GM23338 (cell line): Measurements from ENCODE around the gene YOD1. TPM values are rescaled to one million over a fixed set of nuclear protein-coding genes. Genes with fewer than 3 reads are reported as not detected.
A peak's percentile ranks its signal among the peaks of the same experiment; 100 is the strongest.

Experiments
- ATAC-seq: fragments of 200-7000 bp; cut with Tn5 transposase; 3 replicates; pipeline ENCODE4 v1.9.1; 2020
- DNase-seq: peaks from one replicate; pipeline ENCODE4 v3.0.0-alpha.2; 2015; ENCODE audit warnings: low spot score
- H2AFZ ChIP-seq: fragments of 200-600 bp; sonication (generic); 2 replicates; pipeline ENCODE4 v1.8.0; 2016; ENCODE audit warnings: antibody characterized with exemption, mild to moderate bottlenecking, moderate library complexity
- H3F3A ChIP-seq: fragments of 200-600 bp; sonication (generic); replicated peaks from 2 replicates; pipeline ENCODE4 v1.8.0; 2017; ENCODE audit warnings: antibody characterized with exemption, mixed run types, low read depth
- H3K27ac ChIP-seq: fragments of 200-600 bp; sonication (generic); 2 replicates; pipeline ENCODE4 v1.6.1; 2016; ENCODE audit warnings: low read depth
- H3K27me3 ChIP-seq: fragments of 200-600 bp; sonication (generic); 2 replicates; pipeline ENCODE4 v1.8.0; 2016; ENCODE audit warnings: mild to moderate bottlenecking, mixed run types, moderate library complexity; ENCODE audit not compliant: insufficient read depth
- H3K36me3 ChIP-seq: fragments of 200-600 bp; sonication (generic); 2 replicates; pipeline ENCODE4 v1.8.0; 2016; ENCODE audit warnings: mild to moderate bottlenecking; ENCODE audit not compliant: insufficient read depth
- H3K4me1 ChIP-seq: fragments of 200-600 bp; sonication (generic); 2 replicates; pipeline ENCODE4 v1.8.0; 2016; ENCODE audit warnings: mild to moderate bottlenecking, moderate library complexity; ENCODE audit not compliant: insufficient read depth
- H3K4me2 ChIP-seq: fragments of 200-600 bp; sonication (generic); 2 replicates; pipeline ENCODE4 v1.7.1; 2017; ENCODE audit warnings: mixed run types
- H3K4me3 ChIP-seq: fragments of 200-600 bp; sonication (generic); 2 replicates; pipeline ENCODE4 v1.6.1; 2016; ENCODE audit warnings: mixed run types
- H3K79me2 ChIP-seq: fragments of 200-600 bp; sonication (generic); replicated peaks from 2 replicates; pipeline ENCODE4 v1.8.0; 2017; ENCODE audit warnings: mild to moderate bottlenecking; ENCODE audit not compliant: insufficient read depth
- H3K9me2 ChIP-seq: fragments of 200-600 bp; sonication (generic); 2 replicates; pipeline ENCODE4 v1.8.0; 2017; ENCODE audit not compliant: insufficient read depth
- H4K20me1 ChIP-seq: fragments of 200-600 bp; sonication (generic); replicated peaks from 2 replicates; pipeline ENCODE4 v1.8.0; 2017; ENCODE audit warnings: mild to moderate bottlenecking; ENCODE audit not compliant: insufficient read depth
- H3K27ac Mint-ChIP-seq: 2 replicates; pipeline ENCODE4 v1.8.0; 2020; ENCODE audit warnings: inconsistent platforms, mild to moderate bottlenecking, moderate library complexity, mixed read lengths
- H3K27me3 Mint-ChIP-seq: 3 replicates; pipeline ENCODE4 v1.8.0; 2022; ENCODE audit warnings: low read depth, mild to moderate bottlenecking, moderate library complexity, mixed read lengths, inconsistent platforms; ENCODE audit not compliant: insufficient read depth, poor library complexity
- H3K36me3 Mint-ChIP-seq: 3 replicates; pipeline ENCODE4 v1.8.0; 2021; ENCODE audit warnings: low read depth, mild to moderate bottlenecking, inconsistent platforms, moderate library complexity, mixed read lengths
- H3K4me1 Mint-ChIP-seq: 3 replicates; pipeline ENCODE4 v1.8.0; 2020; ENCODE audit warnings: mild to moderate bottlenecking, inconsistent platforms, mixed read lengths
- H3K4me3 Mint-ChIP-seq: 3 replicates; pipeline ENCODE4 v1.8.0; 2021; ENCODE audit warnings: moderate library complexity, mild to moderate bottlenecking, inconsistent platforms, mixed read lengths
- H3K9me3 Mint-ChIP-seq: 3 replicates; pipeline ENCODE4 v1.8.0; 2020; ENCODE audit warnings: moderate library complexity, mild to moderate bottlenecking, inconsistent platforms, mixed read lengths
- CREB1 ChIP-seq: fragments of 250-450 bp; sonication (Bioruptor Pico); IDR thresholded peaks from 2 replicates; pipeline ENCODE4 v1.5.0; 2020; ENCODE audit warnings: low read depth, mild to moderate bottlenecking, moderate library complexity
- EZH2 ChIP-seq: fragments of 200-600 bp; sonication (generic); IDR thresholded peaks from one replicate; pipeline ENCODE4 v1.8.0; 2017; ENCODE audit warnings: antibody characterized with exemption, mild to moderate bottlenecking, low read depth; ENCODE audit not compliant: unreplicated experiment
- EZH2phosphoT487 ChIP-seq: fragments of 200-600 bp; sonication (generic); IDR thresholded peaks from one replicate; pipeline ENCODE4 v1.8.1; 2018; ENCODE audit warnings: antibody characterized with exemption; ENCODE audit not compliant: unreplicated experiment
- JUNB ChIP-seq: IDR thresholded peaks from one replicate; pipeline ENCODE4 v1.6.1; 2016; ENCODE audit warnings: antibody characterized with exemption; ENCODE audit not compliant: unreplicated experiment
- NANOG ChIP-seq: IDR thresholded peaks from 2 replicates; pipeline ENCODE4 v1.6.1; 2016; ENCODE audit warnings: antibody characterized with exemption, borderline replicate concordance
- POLR2AphosphoS5 ChIP-seq: IDR thresholded peaks from 2 replicates; pipeline ENCODE4 v1.6.1; 2016; ENCODE audit warnings: antibody characterized with exemption, low read depth
- STAT1 ChIP-seq: IDR thresholded peaks from one replicate; pipeline ENCODE4 v1.6.1; 2016; ENCODE audit warnings: antibody characterized with exemption; ENCODE audit not compliant: unreplicated experiment
- ZNF114 ChIP-seq: fragments of 250-450 bp; sonication (Bioruptor Pico); IDR thresholded peaks from 2 replicates; pipeline ENCODE4 v1.5.0; 2020; ENCODE audit warnings: mild to moderate bottlenecking, moderate library complexity
- ZNF331 ChIP-seq: fragments of 250-450 bp; sonication (Bioruptor Pico); IDR thresholded peaks from 2 replicates; pipeline ENCODE4 v1.5.0; 2020; ENCODE audit warnings: low read depth, mild to moderate bottlenecking, moderate library complexity
- polyA plus RNA-seq: library from polyadenylated mRNA; unstranded; fragments of >200 nt; fragmentation: Nextera tagmentation; extraction: Ambion mirVana; gene quantifications from 2 replicates; pipeline ENCODE4 v1.2.1, GENCODE V29; 2016
- total RNA-seq: library from RNA; depleted of rRNA; stranded (reverse); fragments of >200 nt; shearing (Covaris generic); gene quantifications from 2 replicates; pipeline ENCODE4 v1.2.3, GENCODE V29; 2014
- TF ChIP-seq, protein P1 (sequence below), 2 experiments: fragments of 200-600 bp in 1 of 2; sonication (generic) in 1 of 2; conservative IDR thresholded peaks; 2 replicates each; pipeline versions ENCODE4 v1.5.1 to v1.6.1; 2016 to 2017; ENCODE audit warnings: antibody characterized with exemption in 2 of 2, low read depth in 2 of 2, mild to moderate bottlenecking in 2 of 2, moderate library complexity in 1 of 2
- TF ChIP-seq, protein P2 (sequence below): IDR thresholded peaks from 2 replicates; pipeline ENCODE4 v1.6.1; 2016; ENCODE audit warnings: antibody characterized with exemption
- TF ChIP-seq, protein P3 (sequence below): IDR thresholded peaks from one replicate; pipeline ENCODE4 v1.6.1; 2018; ENCODE audit warnings: antibody characterized with exemption; ENCODE audit not compliant: unreplicated experiment
- TF ChIP-seq, protein P4 (sequence below): fragments of 250-450 bp; sonication (Bioruptor Pico); IDR thresholded peaks from 2 replicates; pipeline ENCODE4 v1.5.0; 2020; ENCODE audit warnings: mild to moderate bottlenecking, moderate library complexity

The YOD1 gene
- total and polyA plus RNA-seq, 2 experiments from 2014 or later, result 4.6 to 21.9 TPM

DNA sequence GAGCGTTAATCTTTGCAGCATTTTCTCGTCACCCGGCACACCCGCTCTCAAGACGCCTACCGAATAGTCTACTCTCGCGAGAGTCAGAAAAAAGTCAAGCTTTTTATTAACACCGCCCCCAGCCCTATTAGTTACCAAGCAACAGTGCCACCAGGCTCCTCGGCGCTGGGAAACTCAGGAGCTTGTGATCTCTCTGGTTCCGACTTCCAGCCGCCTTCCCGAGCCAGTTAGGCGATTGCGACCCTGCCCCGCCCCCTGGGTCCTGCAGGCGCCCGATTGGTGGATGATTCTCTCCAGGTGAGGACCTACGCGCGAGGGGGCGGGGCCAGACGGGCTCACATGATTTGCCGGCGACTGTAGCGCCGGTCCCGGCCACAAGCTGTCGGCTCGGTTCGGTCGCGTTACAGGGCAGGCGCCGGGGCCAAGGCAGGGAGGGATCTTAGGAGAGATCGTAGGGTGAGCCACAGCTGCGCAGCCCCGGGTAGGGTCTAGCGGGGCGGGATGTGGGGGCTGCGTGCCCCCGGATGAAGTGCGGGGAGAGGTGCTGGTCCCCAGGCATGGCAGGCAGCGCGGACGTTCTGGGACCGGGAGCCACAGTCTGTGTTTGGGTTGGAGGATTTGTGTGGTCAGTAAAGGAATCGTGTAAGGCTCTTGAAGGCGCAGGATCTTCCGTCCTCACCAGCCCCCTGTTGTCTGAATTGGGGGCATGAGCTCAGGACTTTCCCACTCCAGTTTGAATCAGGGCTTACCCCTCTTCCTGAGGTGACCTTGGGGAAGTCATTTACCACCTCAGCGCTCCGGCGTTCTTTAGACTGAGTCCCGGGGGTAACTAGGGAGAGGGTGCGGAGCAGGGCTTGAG lies 2.1 kb upstream of the YOD1 start, which contains the start of gene PFKFB2:
PFKFB2 (plus strand) TSS at position 365 of the 859 bp plus-strand sequence. CDS start 1,443 bp downstream, outside the sequence.
- ATAC-seq, result peak; percentile 83
- peaks cover 5% of the 10 kb centered on the region for H3K27me3 Mint-ChIP-seq

More for the DNA sequence above, 2.1 kb upstream of the YOD1 start, which contains the start of gene PFKFB2:
- Histone ChIP-seq H3K4me1 (peaks cover 11% of the 10 kb centered on the region; the same call in 1 of the 2 replicates), H3K4me2 (peak within 1 kb of the TSS; percentile 81), H3K79me2 (peaks cover 24% of the 10 kb centered on the region), H3F3A (no peaks in the 10 kb centered on the region), H3K36me3 (peaks cover 6% of the 10 kb centered on the region; the same call in 1 of the 2 replicates), H3K27me3 (no peaks in the 10 kb centered on the region), H2AFZ (peak within 1 kb of the TSS; percentile 67), H3K27ac (peak within 1 kb of the TSS; percentile 93), H3K9me2 (no peaks in the 10 kb centered on the region), H4K20me1 (no peaks in the 10 kb centered on the region; the same call in 1 of the 2 replicates), H3K4me3 (peak within 1 kb of the TSS; percentile 72)
- Mint-ChIP-seq H3K36me3 (peaks cover 15% of the 10 kb centered on the region), H3K4me1 (peaks cover 32% of the 10 kb centered on the region), H3K4me3 (peak within 1 kb of the TSS; percentile 99), H3K9me3 (no peaks in the 10 kb centered on the region; the same call in 2 of the 3 replicates), H3K27ac (peak within 1 kb of the TSS; percentile 99)
- peak; percentile 100 for DNase-seq
- TF ChIP-seq ZNF331 (CRISPR knock-in tag) (no peak), EZH2 (no peak), STAT1 (no peak), ZNF114 (CRISPR knock-in tag) (no peak), NANOG (no peak), POLR2AphosphoS5 (peak; percentile 97), EZH2phosphoT487 (no peak), CREB1 (CRISPR knock-in tag) (peak; percentile 72), JUNB (no peak)
- TF ChIP-seq, protein P1, sequence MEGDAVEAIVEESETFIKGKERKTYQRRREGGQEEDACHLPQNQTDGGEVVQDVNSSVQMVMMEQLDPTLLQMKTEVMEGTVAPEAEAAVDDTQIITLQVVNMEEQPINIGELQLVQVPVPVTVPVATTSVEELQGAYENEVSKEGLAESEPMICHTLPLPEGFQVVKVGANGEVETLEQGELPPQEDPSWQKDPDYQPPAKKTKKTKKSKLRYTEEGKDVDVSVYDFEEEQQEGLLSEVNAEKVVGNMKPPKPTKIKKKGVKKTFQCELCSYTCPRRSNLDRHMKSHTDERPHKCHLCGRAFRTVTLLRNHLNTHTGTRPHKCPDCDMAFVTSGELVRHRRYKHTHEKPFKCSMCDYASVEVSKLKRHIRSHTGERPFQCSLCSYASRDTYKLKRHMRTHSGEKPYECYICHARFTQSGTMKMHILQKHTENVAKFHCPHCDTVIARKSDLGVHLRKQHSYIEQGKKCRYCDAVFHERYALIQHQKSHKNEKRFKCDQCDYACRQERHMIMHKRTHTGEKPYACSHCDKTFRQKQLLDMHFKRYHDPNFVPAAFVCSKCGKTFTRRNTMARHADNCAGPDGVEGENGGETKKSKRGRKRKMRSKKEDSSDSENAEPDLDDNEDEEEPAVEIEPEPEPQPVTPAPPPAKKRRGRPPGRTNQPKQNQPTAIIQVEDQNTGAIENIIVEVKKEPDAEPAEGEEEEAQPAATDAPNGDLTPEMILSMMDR (conservative IDR thresholded peaks at IDR 0.05; ENCODE audit: low read depth in 2 of 2), result peak in 1 of 2 experiments; percentile 9; a peak in 1 of 4 replicates
- TF ChIP-seq, protein P2, sequence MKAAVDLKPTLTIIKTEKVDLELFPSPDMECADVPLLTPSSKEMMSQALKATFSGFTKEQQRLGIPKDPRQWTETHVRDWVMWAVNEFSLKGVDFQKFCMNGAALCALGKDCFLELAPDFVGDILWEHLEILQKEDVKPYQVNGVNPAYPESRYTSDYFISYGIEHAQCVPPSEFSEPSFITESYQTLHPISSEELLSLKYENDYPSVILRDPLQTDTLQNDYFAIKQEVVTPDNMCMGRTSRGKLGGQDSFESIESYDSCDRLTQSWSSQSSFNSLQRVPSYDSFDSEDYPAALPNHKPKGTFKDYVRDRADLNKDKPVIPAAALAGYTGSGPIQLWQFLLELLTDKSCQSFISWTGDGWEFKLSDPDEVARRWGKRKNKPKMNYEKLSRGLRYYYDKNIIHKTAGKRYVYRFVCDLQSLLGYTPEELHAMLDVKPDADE, result no peak
- TF ChIP-seq, protein P3, sequence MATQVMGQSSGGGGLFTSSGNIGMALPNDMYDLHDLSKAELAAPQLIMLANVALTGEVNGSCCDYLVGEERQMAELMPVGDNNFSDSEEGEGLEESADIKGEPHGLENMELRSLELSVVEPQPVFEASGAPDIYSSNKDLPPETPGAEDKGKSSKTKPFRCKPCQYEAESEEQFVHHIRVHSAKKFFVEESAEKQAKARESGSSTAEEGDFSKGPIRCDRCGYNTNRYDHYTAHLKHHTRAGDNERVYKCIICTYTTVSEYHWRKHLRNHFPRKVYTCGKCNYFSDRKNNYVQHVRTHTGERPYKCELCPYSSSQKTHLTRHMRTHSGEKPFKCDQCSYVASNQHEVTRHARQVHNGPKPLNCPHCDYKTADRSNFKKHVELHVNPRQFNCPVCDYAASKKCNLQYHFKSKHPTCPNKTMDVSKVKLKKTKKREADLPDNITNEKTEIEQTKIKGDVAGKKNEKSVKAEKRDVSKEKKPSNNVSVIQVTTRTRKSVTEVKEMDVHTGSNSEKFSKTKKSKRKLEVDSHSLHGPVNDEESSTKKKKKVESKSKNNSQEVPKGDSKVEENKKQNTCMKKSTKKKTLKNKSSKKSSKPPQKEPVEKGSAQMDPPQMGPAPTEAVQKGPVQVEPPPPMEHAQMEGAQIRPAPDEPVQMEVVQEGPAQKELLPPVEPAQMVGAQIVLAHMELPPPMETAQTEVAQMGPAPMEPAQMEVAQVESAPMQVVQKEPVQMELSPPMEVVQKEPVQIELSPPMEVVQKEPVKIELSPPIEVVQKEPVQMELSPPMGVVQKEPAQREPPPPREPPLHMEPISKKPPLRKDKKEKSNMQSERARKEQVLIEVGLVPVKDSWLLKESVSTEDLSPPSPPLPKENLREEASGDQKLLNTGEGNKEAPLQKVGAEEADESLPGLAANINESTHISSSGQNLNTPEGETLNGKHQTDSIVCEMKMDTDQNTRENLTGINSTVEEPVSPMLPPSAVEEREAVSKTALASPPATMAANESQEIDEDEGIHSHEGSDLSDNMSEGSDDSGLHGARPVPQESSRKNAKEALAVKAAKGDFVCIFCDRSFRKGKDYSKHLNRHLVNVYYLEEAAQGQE, result no peak
- TF ChIP-seq, protein P4, sequence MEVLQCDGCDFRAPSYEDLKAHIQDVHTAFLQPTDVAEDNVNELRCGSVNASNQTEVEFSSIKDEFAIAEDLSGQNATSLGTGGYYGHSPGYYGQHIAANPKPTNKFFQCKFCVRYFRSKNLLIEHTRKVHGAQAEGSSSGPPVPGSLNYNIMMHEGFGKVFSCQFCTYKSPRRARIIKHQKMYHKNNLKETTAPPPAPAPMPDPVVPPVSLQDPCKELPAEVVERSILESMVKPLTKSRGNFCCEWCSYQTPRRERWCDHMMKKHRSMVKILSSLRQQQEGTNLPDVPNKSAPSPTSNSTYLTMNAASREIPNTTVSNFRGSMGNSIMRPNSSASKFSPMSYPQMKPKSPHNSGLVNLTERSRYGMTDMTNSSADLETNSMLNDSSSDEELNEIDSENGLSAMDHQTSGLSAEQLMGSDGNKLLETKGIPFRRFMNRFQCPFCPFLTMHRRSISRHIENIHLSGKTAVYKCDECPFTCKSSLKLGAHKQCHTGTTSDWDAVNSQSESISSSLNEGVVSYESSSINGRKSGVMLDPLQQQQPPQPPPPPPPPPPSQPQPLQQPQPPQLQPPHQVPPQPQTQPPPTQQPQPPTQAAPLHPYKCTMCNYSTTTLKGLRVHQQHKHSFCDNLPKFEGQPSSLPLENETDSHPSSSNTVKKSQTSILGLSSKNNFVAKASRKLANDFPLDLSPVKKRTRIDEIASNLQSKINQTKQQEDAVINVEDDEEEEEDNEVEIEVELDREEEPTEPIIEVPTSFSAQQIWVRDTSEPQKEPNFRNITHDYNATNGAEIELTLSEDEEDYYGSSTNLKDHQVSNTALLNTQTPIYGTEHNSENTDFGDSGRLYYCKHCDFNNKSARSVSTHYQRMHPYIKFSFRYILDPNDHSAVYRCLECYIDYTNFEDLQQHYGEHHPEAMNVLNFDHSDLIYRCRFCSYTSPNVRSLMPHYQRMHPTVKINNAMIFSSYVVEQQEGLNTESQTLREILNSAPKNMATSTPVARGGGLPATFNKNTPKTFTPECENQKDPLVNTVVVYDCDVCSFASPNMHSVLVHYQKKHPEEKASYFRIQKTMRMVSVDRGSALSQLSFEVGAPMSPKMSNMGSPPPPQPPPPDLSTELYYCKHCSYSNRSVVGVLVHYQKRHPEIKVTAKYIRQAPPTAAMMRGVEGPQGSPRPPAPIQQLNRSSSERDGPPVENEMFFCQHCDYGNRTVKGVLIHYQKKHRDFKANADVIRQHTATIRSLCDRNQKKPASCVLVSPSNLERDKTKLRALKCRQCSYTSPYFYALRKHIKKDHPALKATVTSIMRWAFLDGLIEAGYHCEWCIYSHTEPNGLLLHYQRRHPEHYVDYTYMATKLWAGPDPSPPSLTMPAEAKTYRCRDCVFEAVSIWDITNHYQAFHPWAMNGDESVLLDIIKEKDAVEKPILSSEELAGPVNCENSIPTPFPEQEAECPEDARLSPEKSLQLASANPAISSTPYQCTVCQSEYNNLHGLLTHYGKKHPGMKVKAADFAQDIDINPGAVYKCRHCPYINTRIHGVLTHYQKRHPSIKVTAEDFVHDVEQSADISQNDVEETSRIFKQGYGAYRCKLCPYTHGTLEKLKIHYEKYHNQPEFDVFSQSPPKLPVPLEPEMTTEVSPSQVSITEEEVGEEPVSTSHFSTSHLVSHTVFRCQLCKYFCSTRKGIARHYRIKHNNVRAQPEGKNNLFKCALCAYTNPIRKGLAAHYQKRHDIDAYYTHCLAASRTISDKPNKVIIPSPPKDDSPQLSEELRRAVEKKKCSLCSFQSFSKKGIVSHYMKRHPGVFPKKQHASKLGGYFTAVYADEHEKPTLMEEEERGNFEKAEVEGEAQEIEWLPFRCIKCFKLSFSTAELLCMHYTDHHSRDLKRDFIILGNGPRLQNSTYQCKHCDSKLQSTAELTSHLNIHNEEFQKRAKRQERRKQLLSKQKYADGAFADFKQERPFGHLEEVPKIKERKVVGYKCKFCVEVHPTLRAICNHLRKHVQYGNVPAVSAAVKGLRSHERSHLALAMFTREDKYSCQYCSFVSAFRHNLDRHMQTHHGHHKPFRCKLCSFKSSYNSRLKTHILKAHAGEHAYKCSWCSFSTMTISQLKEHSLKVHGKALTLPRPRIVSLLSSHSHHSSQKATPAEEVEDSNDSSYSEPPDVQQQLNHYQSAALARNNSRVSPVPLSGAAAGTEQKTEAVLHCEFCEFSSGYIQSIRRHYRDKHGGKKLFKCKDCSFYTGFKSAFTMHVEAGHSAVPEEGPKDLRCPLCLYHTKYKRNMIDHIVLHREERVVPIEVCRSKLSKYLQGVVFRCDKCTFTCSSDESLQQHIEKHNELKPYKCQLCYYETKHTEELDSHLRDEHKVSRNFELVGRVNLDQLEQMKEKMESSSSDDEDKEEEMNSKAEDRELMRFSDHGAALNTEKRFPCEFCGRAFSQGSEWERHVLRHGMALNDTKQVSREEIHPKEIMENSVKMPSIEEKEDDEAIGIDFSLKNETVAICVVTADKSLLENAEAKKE (CRISPR knock-in tag), result no peak
